Measurements from ENCODE around the gene ELFN1. TPM values are rescaled to one million over a fixed set of nuclear protein-coding genes. Genes with fewer than 3 reads are reported as not detected.

The ELFN1 gene
- total RNA-seq, 1 donor from 2014 or later = 0.65 TPM

DNA sequence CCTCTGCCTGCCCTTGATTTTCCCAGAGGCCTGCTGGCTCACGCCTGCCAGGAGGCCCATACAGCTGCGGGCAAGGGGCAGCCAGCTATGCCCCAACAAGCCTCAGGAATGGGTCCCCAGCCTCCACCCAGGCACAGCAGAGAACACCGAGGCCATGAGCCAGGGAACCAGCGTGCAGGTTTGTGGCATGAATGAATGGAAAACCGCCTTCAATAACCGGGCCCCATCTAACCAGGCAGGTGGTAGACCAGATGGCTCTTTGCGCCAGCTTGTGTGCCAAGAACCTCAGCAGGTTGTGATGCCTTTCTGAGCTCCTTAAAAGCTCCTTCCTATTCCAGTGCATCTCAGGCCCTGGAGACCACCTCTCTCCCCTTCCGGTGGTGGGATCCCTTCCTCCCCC is 50.2 kb downstream of the ELFN1 start:
- no peaks in the 10 kb centered on the region for H3K36me3 Mint-ChIP-seq (ENCODE audit: low read depth)
- peaks cover 8% of the 10 kb centered on the region for H3K4me1 Mint-ChIP-seq (ENCODE audit: low read depth)
- DNase-seq (ENCODE audit: low spot score) = no peak
- H3K9me3 Mint-ChIP-seq (ENCODE audit: low read depth) = no peaks in the 10 kb centered on the region
- H3K27ac Mint-ChIP-seq (ENCODE audit: unreplicated experiment) = no peak overlapping the region
- no peak overlapping the region for H3K4me3 Mint-ChIP-seq (ENCODE audit: unreplicated experiment)
- TF ChIP-seq, protein P1, sequence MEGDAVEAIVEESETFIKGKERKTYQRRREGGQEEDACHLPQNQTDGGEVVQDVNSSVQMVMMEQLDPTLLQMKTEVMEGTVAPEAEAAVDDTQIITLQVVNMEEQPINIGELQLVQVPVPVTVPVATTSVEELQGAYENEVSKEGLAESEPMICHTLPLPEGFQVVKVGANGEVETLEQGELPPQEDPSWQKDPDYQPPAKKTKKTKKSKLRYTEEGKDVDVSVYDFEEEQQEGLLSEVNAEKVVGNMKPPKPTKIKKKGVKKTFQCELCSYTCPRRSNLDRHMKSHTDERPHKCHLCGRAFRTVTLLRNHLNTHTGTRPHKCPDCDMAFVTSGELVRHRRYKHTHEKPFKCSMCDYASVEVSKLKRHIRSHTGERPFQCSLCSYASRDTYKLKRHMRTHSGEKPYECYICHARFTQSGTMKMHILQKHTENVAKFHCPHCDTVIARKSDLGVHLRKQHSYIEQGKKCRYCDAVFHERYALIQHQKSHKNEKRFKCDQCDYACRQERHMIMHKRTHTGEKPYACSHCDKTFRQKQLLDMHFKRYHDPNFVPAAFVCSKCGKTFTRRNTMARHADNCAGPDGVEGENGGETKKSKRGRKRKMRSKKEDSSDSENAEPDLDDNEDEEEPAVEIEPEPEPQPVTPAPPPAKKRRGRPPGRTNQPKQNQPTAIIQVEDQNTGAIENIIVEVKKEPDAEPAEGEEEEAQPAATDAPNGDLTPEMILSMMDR (IDR thresholded peaks at IDR 0.05) = no peak
- peaks cover 5% of the 10 kb centered on the region for H3K27me3 Mint-ChIP-seq (ENCODE audit: low read depth)

DNA sequence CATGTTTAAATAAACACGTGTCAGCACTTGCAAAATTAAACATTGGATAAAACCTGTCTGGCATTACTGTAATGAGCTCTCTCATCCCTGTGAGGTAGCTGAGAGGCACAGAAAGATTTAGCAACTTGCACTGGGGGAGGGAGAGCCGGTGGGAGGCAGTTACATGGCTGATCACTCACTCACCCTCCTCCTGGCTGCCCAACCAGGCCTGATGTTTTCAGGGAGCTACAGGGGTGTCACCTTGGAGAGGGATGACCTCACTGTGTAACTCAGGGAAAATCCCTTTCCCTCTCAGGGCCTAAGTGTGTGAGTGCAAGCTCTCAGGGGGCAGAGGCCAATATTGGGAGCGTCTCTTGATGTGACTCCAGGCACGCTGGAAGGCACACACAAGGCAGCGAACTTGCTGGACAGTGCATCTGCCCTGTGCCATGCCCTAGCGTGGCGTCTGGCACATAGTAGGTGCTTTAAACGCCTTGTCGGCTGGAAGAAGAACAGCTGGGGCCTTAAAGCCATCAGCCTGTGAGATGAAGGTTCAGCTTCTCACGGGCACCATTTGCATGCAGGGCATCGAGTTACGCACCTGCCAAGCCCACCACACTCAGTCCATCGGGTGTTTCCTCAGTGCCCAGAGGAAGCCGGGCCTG is 51.1 kb downstream of the ELFN1 start:
- no peak overlapping the region for H3K27ac Mint-ChIP-seq (ENCODE audit: unreplicated experiment)
- H3K4me3 Mint-ChIP-seq (ENCODE audit: unreplicated experiment) = no peak overlapping the region
- peaks cover 11% of the 10 kb centered on the region for H3K27me3 Mint-ChIP-seq (ENCODE audit: low read depth)
- H3K9me3 Mint-ChIP-seq (ENCODE audit: low read depth) = no peaks in the 10 kb centered on the region
- no peak for DNase-seq (ENCODE audit: low spot score)
- H3K36me3 Mint-ChIP-seq (ENCODE audit: low read depth) = no peaks in the 10 kb centered on the region
- TF ChIP-seq, protein P1 (IDR thresholded peaks at IDR 0.05) = no peak
- H3K4me1 Mint-ChIP-seq (ENCODE audit: low read depth) = peaks cover 8% of the 10 kb centered on the region

- H3K9me3 Mint-ChIP-seq (ENCODE audit: low read depth) = no peaks in the 10 kb centered on the region
- H3K36me3 Mint-ChIP-seq (ENCODE audit: low read depth) = no peaks in the 10 kb centered on the region
- DNase-seq (ENCODE audit: low spot score) = no peak
- H3K4me1 Mint-ChIP-seq (ENCODE audit: low read depth) = no peaks in the 10 kb centered on the region
- peaks cover 10% of the 10 kb centered on the region for H3K27me3 Mint-ChIP-seq (ENCODE audit: low read depth)
- no peak overlapping the region for H3K27ac Mint-ChIP-seq (ENCODE audit: unreplicated experiment)
- TF ChIP-seq, protein P1 (IDR thresholded peaks at IDR 0.05) = no peak
- no peak overlapping the region for H3K4me3 Mint-ChIP-seq (ENCODE audit: unreplicated experiment)
These were observed 53.2 kb downstream of the ELFN1 start for GRCh38 chr7:1723254-1723653.

GRCh38 chr7:1724118-1724910 is 54.2 kb downstream of the ELFN1 start:
- no peak for DNase-seq (ENCODE audit: low spot score)
- H3K27me3 Mint-ChIP-seq (ENCODE audit: low read depth) = peaks cover 13% of the 10 kb centered on the region
- TF ChIP-seq, protein P1 (IDR thresholded peaks at IDR 0.05) = no peak
- H3K36me3 Mint-ChIP-seq (ENCODE audit: low read depth) = peaks cover 1% of the 10 kb centered on the region
- no peak overlapping the region for H3K4me3 Mint-ChIP-seq (ENCODE audit: unreplicated experiment)
- H3K9me3 Mint-ChIP-seq (ENCODE audit: low read depth) = no peaks in the 10 kb centered on the region
- H3K27ac Mint-ChIP-seq (ENCODE audit: unreplicated experiment) = no peak overlapping the region
- no peaks in the 10 kb centered on the region for H3K4me1 Mint-ChIP-seq (ENCODE audit: low read depth)

- no peak for DNase-seq (ENCODE audit: low spot score)
- Mint-ChIP-seq H3K36me3 (ENCODE audit: low read depth) (peaks cover 1% of the 10 kb centered on the region), H3K4me3 (ENCODE audit: unreplicated experiment) (no peak overlapping the region), H3K4me1 (ENCODE audit: low read depth) (no peaks in the 10 kb centered on the region), H3K27ac (ENCODE audit: unreplicated experiment) (no peak overlapping the region), H3K9me3 (ENCODE audit: low read depth) (peaks cover 4% of the 10 kb centered on the region), H3K27me3 (ENCODE audit: low read depth) (peaks cover 18% of the 10 kb centered on the region)
- TF ChIP-seq, protein P1 (IDR thresholded peaks at IDR 0.05) = no peak
These were observed 55.2 kb downstream of the ELFN1 start for GRCh38 chr7:1725199-1725690.
